RWPE2 (cell line): ENCODE measurements around the gene TMEM207.

Experiments
- ATAC-seq: fragments of 200-7000 bp; cut with Tn5 transposase; 3 replicates; pipeline ENCODE4 v1.9.1; 2021; ENCODE audit warnings: low read depth
- DNase-seq: peaks from one replicate; pipeline ENCODE4 v3.0.0-alpha.2; 2020; ENCODE audit warnings: low spot score
- H3K27ac ChIP-seq: fragments of 450-650 bp; 2 replicates; pipeline ENCODE4 v1.5.1; 2017; ENCODE audit warnings: mild to moderate bottlenecking; ENCODE audit not compliant: poor library complexity, severe bottlenecking
- H3K27me3 ChIP-seq: fragments of 250-450 bp; sonication (Bioruptor Pico); 2 replicates; pipeline ENCODE4 v1.5.1; 2021; ENCODE audit warnings: mild to moderate bottlenecking, moderate library complexity; ENCODE audit not compliant: insufficient read depth, poor library complexity, severe bottlenecking
- H3K36me3 ChIP-seq: fragments of 250-450 bp; sonication (Bioruptor Pico); 2 replicates; pipeline ENCODE4 v1.5.1; 2020; ENCODE audit warnings: low read depth, mild to moderate bottlenecking, moderate library complexity
- H3K4me1 ChIP-seq: fragments of 250-450 bp; sonication (Bioruptor Pico); 2 replicates; pipeline ENCODE4 v1.5.1; 2021; ENCODE audit warnings: mild to moderate bottlenecking, moderate library complexity; ENCODE audit not compliant: insufficient read depth, poor library complexity, severe bottlenecking
- H3K4me3 ChIP-seq: fragments of 250-450 bp; sonication (Bioruptor Pico); 2 replicates; pipeline ENCODE4 v1.5.1; 2021; ENCODE audit warnings: mild to moderate bottlenecking, moderate library complexity; ENCODE audit not compliant: severe bottlenecking
- H3K9me3 ChIP-seq: fragments of 250-450 bp; sonication (Bioruptor Pico); 2 replicates; pipeline ENCODE4 v1.5.1; 2021; ENCODE audit warnings: mild to moderate bottlenecking, moderate library complexity; ENCODE audit not compliant: severe bottlenecking
- TF ChIP-seq, protein P1 (sequence below): fragments of 450-650 bp; IDR thresholded peaks from one replicate; pipeline ENCODE4 v1.5.1; 2017; ENCODE audit warnings: mild to moderate bottlenecking, moderate library complexity; ENCODE audit not compliant: poor library complexity, severe bottlenecking

Gene TMEM207

DNA sequence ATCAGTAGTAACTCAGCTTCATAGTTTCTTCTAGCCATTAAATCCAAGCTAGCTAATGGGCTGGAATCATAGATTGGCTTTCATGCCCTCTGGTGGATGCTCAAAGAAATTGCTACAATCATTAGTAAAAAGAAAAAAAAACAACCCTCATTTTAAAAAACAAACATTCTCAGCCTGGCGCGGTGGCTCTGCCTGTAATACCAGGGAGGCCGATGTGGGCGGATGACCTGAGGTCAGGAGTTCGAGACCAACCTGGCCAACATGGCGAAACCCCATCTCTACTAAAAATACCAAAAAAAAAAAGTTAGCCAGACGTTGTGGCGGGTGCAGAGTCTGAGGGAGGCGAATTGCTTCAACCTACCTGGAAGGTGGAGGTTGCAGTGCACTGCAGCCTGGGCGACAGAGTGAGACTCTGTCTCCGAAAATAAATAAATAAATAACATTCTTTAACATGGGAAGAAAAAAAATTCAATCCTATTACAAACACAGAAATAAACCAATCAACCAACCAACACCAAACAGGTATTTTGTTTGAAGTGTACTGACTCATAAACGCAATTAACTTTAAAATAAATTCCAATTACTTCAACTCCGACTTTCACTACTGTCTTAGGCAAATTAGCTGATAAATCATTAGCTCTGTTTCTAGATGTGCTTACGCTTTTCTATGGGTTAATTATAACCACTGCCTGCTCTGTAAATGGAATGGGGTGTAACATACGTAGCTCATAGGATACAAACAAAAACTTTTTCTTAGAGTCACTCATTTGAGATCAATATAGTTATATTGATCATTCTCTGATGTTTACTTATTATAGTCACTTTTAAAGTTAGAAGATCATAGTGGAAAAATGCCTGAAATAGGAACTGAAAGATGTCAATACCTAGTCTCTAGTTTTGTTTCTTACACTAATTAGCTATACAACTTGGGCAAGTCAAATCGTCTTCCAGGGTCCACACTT is 24.9 kb downstream of the TMEM207 start:
- no peak overlapping the region for H3K27ac ChIP-seq
- no peaks in the 10 kb centered on the region for H3K9me3 ChIP-seq
- peak; percentile 40 for DNase-seq
- no peak overlapping the region for H3K4me3 ChIP-seq
- no peaks in the 10 kb centered on the region for H3K36me3 ChIP-seq
- peak; percentile 73 for ATAC-seq
- TF ChIP-seq, protein P1, sequence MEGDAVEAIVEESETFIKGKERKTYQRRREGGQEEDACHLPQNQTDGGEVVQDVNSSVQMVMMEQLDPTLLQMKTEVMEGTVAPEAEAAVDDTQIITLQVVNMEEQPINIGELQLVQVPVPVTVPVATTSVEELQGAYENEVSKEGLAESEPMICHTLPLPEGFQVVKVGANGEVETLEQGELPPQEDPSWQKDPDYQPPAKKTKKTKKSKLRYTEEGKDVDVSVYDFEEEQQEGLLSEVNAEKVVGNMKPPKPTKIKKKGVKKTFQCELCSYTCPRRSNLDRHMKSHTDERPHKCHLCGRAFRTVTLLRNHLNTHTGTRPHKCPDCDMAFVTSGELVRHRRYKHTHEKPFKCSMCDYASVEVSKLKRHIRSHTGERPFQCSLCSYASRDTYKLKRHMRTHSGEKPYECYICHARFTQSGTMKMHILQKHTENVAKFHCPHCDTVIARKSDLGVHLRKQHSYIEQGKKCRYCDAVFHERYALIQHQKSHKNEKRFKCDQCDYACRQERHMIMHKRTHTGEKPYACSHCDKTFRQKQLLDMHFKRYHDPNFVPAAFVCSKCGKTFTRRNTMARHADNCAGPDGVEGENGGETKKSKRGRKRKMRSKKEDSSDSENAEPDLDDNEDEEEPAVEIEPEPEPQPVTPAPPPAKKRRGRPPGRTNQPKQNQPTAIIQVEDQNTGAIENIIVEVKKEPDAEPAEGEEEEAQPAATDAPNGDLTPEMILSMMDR, result peak; percentile 88
- no peaks in the 10 kb centered on the region for H3K4me1 ChIP-seq
- no peaks in the 10 kb centered on the region for H3K27me3 ChIP-seq

DNA sequence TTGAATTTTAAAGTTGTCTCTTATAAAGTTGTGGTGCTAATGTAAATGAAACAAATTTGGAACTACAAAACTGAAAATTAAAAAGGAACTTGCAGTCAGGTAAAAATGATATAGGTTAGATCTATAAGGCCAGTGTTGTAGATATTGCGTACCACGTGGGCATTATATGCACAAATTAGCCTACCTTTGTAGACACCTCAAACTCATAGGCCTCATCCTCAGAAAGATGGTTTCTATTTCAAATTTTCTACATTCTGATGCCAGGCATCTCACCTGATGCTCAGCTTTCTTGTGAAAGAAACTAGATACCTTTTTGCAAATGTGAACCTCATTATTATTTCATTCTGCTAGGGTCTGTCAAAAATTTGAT is 25.6 kb downstream of the TMEM207 start:
- ATAC-seq, result no peak
- H3K27me3 ChIP-seq, result no peaks in the 10 kb centered on the region
- no peak overlapping the region for H3K4me3 ChIP-seq
- TF ChIP-seq, protein P1, result no peak
- no peaks in the 10 kb centered on the region for H3K4me1 ChIP-seq
- no peak overlapping the region for H3K27ac ChIP-seq
- DNase-seq, result no peak
- H3K36me3 ChIP-seq, result no peaks in the 10 kb centered on the region
- H3K9me3 ChIP-seq, result no peaks in the 10 kb centered on the region

DNA sequence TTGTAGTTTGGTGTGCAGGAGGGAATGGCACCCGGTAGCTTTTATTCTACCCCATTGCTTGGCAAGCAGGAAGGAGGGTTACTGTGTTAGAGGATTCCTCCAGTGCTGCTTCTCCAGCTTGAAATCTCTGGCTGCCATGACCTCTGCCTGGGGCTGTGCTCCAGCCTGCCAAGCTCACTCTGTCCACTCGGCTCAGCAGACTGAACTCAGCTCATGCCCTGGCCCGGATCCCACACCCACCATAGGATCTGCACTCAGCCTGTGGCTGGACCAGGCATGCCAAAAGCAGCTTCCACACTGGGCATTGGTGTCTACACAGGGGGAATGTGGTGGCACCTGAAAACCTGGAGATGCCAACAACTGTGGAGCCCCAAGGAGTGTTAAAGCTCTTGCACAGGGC is 35.4 kb downstream of the TMEM207 start:
- ATAC-seq (no peak), DNase-seq (no peak)
- TF ChIP-seq, protein P1, result no peak

DNA sequence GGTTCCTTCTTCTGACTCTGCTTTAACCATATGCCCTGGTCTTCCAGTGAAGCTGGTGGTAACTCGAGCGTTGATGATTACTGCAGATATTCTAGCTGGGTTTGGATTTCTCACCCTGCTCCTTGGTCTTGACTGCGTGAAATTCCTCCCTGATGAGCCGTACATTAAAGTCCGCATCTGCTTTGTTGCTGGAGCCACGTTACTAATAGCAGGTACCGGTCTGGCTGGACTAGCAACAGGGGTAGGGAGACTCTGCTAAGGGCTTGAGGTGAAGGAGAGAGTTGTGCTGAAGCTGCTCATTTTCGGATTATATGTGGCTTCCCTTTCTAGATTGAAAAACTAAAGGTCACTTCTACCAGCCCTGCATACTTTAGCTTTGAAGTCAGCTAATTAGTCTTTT is 45.0 kb downstream of the TMEM207 start:
- Histone ChIP-seq H3K27ac (no peak overlapping the region), H3K9me3 (no peaks in the 10 kb centered on the region), H3K27me3 (no peaks in the 10 kb centered on the region), H3K4me1 (no peaks in the 10 kb centered on the region), H3K36me3 (no peaks in the 10 kb centered on the region), H3K4me3 (no peak overlapping the region)
- no peak for ATAC-seq
- no peak for DNase-seq
- TF ChIP-seq, protein P1, result no peak

More for the DNA sequence above, 35.4 kb downstream of the TMEM207 start:
- Histone ChIP-seq H3K4me3 (no peak overlapping the region), H3K9me3 (no peaks in the 10 kb centered on the region), H3K27ac (no peak overlapping the region), H3K27me3 (no peaks in the 10 kb centered on the region), H3K36me3 (no peaks in the 10 kb centered on the region), H3K4me1 (no peaks in the 10 kb centered on the region)

DNA sequence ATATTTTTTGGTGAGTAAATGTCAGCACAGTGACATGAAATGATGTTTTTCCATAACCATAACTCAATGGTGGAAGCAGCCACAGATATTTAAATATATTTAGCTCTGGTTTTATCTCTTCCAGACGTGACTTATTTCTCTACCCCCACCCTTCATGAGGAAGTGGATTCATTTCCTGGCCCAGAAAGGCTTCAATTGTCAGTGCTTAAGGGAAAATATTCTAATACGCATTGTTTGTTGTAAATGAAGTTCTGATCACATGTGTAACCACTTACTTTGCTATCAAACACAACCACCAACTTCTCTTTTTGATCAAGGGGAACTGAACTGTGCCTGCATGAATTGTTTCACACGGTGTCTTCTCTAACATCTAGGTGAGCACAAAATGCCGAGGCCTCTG is 47.7 kb downstream of the TMEM207 start:
- H3K4me1 ChIP-seq, result no peaks in the 10 kb centered on the region
- no peaks in the 10 kb centered on the region for H3K27me3 ChIP-seq
- TF ChIP-seq, protein P1, result no peak
- H3K36me3 ChIP-seq, result no peaks in the 10 kb centered on the region
- no peak for ATAC-seq
- H3K4me3 ChIP-seq, result no peak overlapping the region
- H3K27ac ChIP-seq, result no peak overlapping the region
- no peak for DNase-seq
- no peaks in the 10 kb centered on the region for H3K9me3 ChIP-seq
